Gastroesophageal sphincter (tissue), 4 donors: ENCODE measurements around the gene KAT6B. TPM values are rescaled to one million over a fixed set of nuclear protein-coding genes. Genes with fewer than 3 reads are reported as not detected.

ENCODE experiments used
- ATAC-seq: fragments of 150-250 bp; one replicate; pipeline ENCODE4 v1.9.1; 2016; ENCODE audit warnings: mild to moderate bottlenecking, moderate library complexity
- H3K27ac ChIP-seq, 4 donors: fragments of 200-600 bp; sonication (generic) in 3 of 4; 1 replicate in 3 of 4; 2 replicates in 1 of 4; pipeline ENCODE4 v1.5.1; 2016 to 2019
- H3K27me3 ChIP-seq: fragments of 200-600 bp; sonication (generic); one replicate; pipeline ENCODE4 v1.5.1; 2019
- H3K36me3 ChIP-seq, 2 donors: fragments of 200-600 bp; sonication (generic); one replicate each; pipeline ENCODE4 v1.5.1; 2019; ENCODE audit warnings: control low read depth in 1 of 2
- H3K4me1 ChIP-seq, 3 donors: fragments of 200-600 bp; sonication (generic); 1 replicate in 2 of 3; 2 replicates in 1 of 3; pipeline ENCODE4 v1.5.1; 2016 to 2019; ENCODE audit warnings: control low read depth in 2 of 3
- H3K4me3 ChIP-seq, 2 donors: fragments of 200-600 bp; sonication (generic); one replicate each; pipeline ENCODE4 v1.5.1; 2019; ENCODE audit warnings: mild to moderate bottlenecking in 1 of 2, moderate library complexity in 1 of 2
- H3K9me3 ChIP-seq, 3 donors: fragments of 200-600 bp; sonication (generic); one replicate each; pipeline ENCODE4 v1.5.1; 2017 to 2019; ENCODE audit warnings: control low read depth in 2 of 3
- CTCF ChIP-seq, 4 experiments: fragments of 200-600 bp in 2 of 4; fragments of 450-650 bp in 2 of 4; sonication (generic) in 1 of 4; IDR thresholded peaks; one replicate each; pipeline ENCODE4 v1.5.1; 2017 to 2019; ENCODE audit warnings: antibody characterized with exemption in 4 of 4, mild to moderate bottlenecking in 2 of 4, moderate library complexity in 2 of 4
- EP300 ChIP-seq: sonication (generic); formaldehyde crosslinking; IDR thresholded peaks from one replicate; pipeline ENCODE4 v1.6.1; 2017; ENCODE audit warnings: antibody characterized with exemption, mild to moderate bottlenecking
- POLR2A ChIP-seq, 2 donors: fragments of 450-650 bp; IDR thresholded peaks; one replicate each; pipeline ENCODE4 v1.6.1; 2017; ENCODE audit warnings: antibody characterized with exemption in 2 of 2, mild to moderate bottlenecking in 2 of 2, moderate library complexity in 1 of 2
- POLR2AphosphoS5 ChIP-seq: sonication (generic); formaldehyde crosslinking; IDR thresholded peaks from one replicate; pipeline ENCODE4 v1.6.1; 2017; ENCODE audit warnings: antibody characterized with exemption
- WGBS, 2 donors: methylation state at CpG; one replicate each; pipeline ENCODE4 v1.1.5; 2018; ENCODE audit warnings: low coverage in 1 of 2; 5-methylcytosine and 5-hydroxymethylcytosine counted together
- total RNA-seq, 4 donors: library from RNA; depleted of rRNA; stranded (reverse); fragments of >200 nt; gene quantifications; one replicate each; pipeline ENCODE4 v1.1.0, GENCODE V29; 2016

Gene KAT6B
- total RNA-seq, 4 donors from 2014 or later = 35.8 to 107 (median 82.9) TPM

- ATAC-seq = no peak
Observed at GRCh38 chr10:75042292-75042974, 216.0 kb downstream of the KAT6B start.

GRCh38 chr10:75043256-75044131 is 217.1 kb downstream of the KAT6B start:
- peak overlapping the region in 1 of 4 donors; percentile 56 for H3K27ac ChIP-seq
- peaks cover 0 to 27% (median 3%) of the 10 kb centered on the region in 3 donors for H3K4me1 ChIP-seq
- ATAC-seq = no peak
- H3K36me3 ChIP-seq = no peaks in the 10 kb centered on the region
- H3K9me3 ChIP-seq = no peaks in the 10 kb centered on the region
- H3K27me3 ChIP-seq = no peaks in the 10 kb centered on the region
- peak overlapping the region in 1 of 2 donors; percentile 5 for H3K4me3 ChIP-seq
- TF ChIP-seq EP300 = no peak
- no peak for TF ChIP-seq POLR2AphosphoS5
- TF ChIP-seq CTCF (IDR thresholded peaks at IDR 0.05) = no peak
- no peak for TF ChIP-seq POLR2A (IDR thresholded peaks at IDR 0.05)
- 28 to 80% methylated on average over 3 to 32 of the region's 68 CpGs for WGBS, 2 donors

More at GRCh38 chr10:75042292-75042974, 216.0 kb downstream of the KAT6B start:
- WGBS, 2 donors = 89% methylated on average over 1 of the region's 1 CpG; no CpG with 5 or more reads in 1 of the 2 donors
- Histone ChIP-seq H3K9me3 (no peaks in the 10 kb centered on the region), H3K27ac (peak overlapping the region in 3 of 4 donors; percentile 49 to 56 (median 49)), H3K27me3 (no peaks in the 10 kb centered on the region), H3K36me3 (no peaks in the 10 kb centered on the region), H3K4me3 (no peak overlapping the region), H3K4me1 (peaks cover 0 to 33% (median 3%) of the 10 kb centered on the region in 3 donors)
- TF ChIP-seq CTCF (IDR thresholded peaks at IDR 0.05) = no peak
- no peak for TF ChIP-seq EP300
- no peak for TF ChIP-seq POLR2A (IDR thresholded peaks at IDR 0.05)
- peak; percentile 62 for TF ChIP-seq POLR2AphosphoS5

GRCh38 chr10:75048669-75049098 is 222.3 kb downstream of the KAT6B start:
- ATAC-seq = no peak
- no peaks in the 10 kb centered on the region for H3K27me3 ChIP-seq
- H3K27ac ChIP-seq = no peak overlapping the region
- no peak for TF ChIP-seq CTCF (IDR thresholded peaks at IDR 0.05)
- H3K36me3 ChIP-seq = no peaks in the 10 kb centered on the region
- 52 to 60% methylated on average over 3 of the region's 9 CpGs for WGBS, 2 donors
- H3K4me3 ChIP-seq = no peak overlapping the region
- no peaks in the 10 kb centered on the region for H3K9me3 ChIP-seq
- peaks cover 0 to 10% (median 0%) of the 10 kb centered on the region in 3 donors for H3K4me1 ChIP-seq

- Histone ChIP-seq H3K36me3 (no peaks in the 10 kb centered on the region), H3K4me1 (peaks cover 0 to 10% (median 0%) of the 10 kb centered on the region in 3 donors), H3K27me3 (no peaks in the 10 kb centered on the region), H3K9me3 (no peaks in the 10 kb centered on the region), H3K27ac (no peak overlapping the region), H3K4me3 (no peak overlapping the region)
- WGBS, 2 donors = 80 to 82% methylated on average over 9 to 12 of the region's 19 CpGs
- TF ChIP-seq POLR2AphosphoS5 (no peak), POLR2A (IDR thresholded peaks at IDR 0.05) (no peak), EP300 (no peak), CTCF (IDR thresholded peaks at IDR 0.05) (no peak)
- peak; percentile 25 for ATAC-seq
Observed at GRCh38 chr10:75049316-75050148, 223.1 kb downstream of the KAT6B start.
